ENCODE data around the gene BAZ2A.

- TF ChIP-seq POLR2A (IDR thresholded peaks at IDR 0.05; ENCODE audit: low read length) (no peak), GATA1 (IDR thresholded peaks at IDR 0.05; ENCODE audit: low read depth, low read length) (no peak)
Measured at GRCh38 chr12:56676851-56677580, 46.9 kb upstream of the BAZ2A start.
